Endothelial cell of umbilical vein (primary cell): ENCODE data around the gene PHC2. TPM values are rescaled to one million over a fixed set of nuclear protein-coding genes. Genes with fewer than 3 reads are reported as not detected.

Experiments used
- BruUV-seq: library from RNA; stranded (reverse); fragments of 400-500 nt; replicated peaks from 2 replicates; lab custom pipeline; 2021; lab: Mats Ljungman, UMichigan
- CTCF ChIA-PET: fragments of 300-600, 350-600 bp; sonication (Branson Sonifier 250); formaldehyde crosslinking; loops from one replicate; lab custom pipeline; 2021; ENCODE audit warnings: antibody characterized with exemption, inconsistent platforms; lab: Charles Lee
- POLR2A ChIA-PET: fragments of 300-600, 350-600 bp; sonication (Branson Sonifier 250); formaldehyde crosslinking; loops from one replicate; lab custom pipeline; 2021; ENCODE audit warnings: antibody characterized with exemption, inconsistent platforms; lab: Charles Lee
- DNase-seq: peaks from one replicate; pipeline ENCODE4 v3.0.0-alpha.2; 2011; ENCODE audit warnings: low read depth, low spot score
- FAIRE-seq: peaks from 2 replicates; lab custom pipeline; 2011; peaks lifted over from hg19 to GRCh38; lab: Jason Lieb, UNC
- H2AFZ ChIP-seq: 2 replicates; pipeline ENCODE4 v1.6.0; 2012; ENCODE audit warnings: low read depth, low read length, control low read depth, inconsistent platforms
- H3K27ac ChIP-seq: 2 replicates; pipeline ENCODE4 v1.5.1; 2011; ENCODE audit warnings: low read depth, mild to moderate bottlenecking, control low read depth, low read length, moderate library complexity; ENCODE audit not compliant: insufficient read depth
- H3K27me3 ChIP-seq, 2 experiments: 2 replicates each; pipeline versions ENCODE4 v1.6.0 to v1.6.1; 2011; ENCODE audit warnings: low read length in 2 of 2, mixed read lengths in 1 of 2; ENCODE audit not compliant: control insufficient read depth in 2 of 2, insufficient read depth in 2 of 2
- H3K36me3 ChIP-seq, 2 experiments: 2 replicates in 1 of 2; 3 replicates in 1 of 2; pipeline ENCODE4 v1.5.1; 2011; ENCODE audit warnings: low read length in 2 of 2, mild to moderate bottlenecking in 1 of 2, moderate library complexity in 1 of 2; ENCODE audit not compliant: control insufficient read depth in 2 of 2, insufficient read depth in 2 of 2; ENCODE audit errors: extremely low read depth in 1 of 2
- H3K4me1 ChIP-seq: 3 replicates; pipeline ENCODE4 v1.5.1; 2011; ENCODE audit warnings: mild to moderate bottlenecking, low read length; ENCODE audit not compliant: control insufficient read depth, insufficient read depth; ENCODE audit errors: extremely low read depth
- H3K4me2 ChIP-seq: 2 replicates; pipeline ENCODE4 v1.6.1; 2011; ENCODE audit warnings: low read length, control low read depth, mixed read lengths; ENCODE audit not compliant: insufficient read depth
- H3K4me3 ChIP-seq, 3 experiments: fragments of 200-600 bp in 1 of 3; sonication (generic), shearing (Covaris generic) in 1 of 3; replicated peaks in 1 of 3; 2 replicates each; pipeline ENCODE4 v1.5.1; 2011 to 2016; ENCODE audit warnings: control low read depth in 3 of 3, low read length in 3 of 3, mild to moderate bottlenecking in 2 of 3, inconsistent platforms in 1 of 3, low read depth in 1 of 3, moderate library complexity in 1 of 3; ENCODE audit not compliant: insufficient read depth in 1 of 3
- H3K79me2 ChIP-seq: 2 replicates; pipeline ENCODE4 v1.6.0; 2012; ENCODE audit warnings: low read length, inconsistent platforms; ENCODE audit not compliant: control insufficient read depth, insufficient read depth
- H3K9ac ChIP-seq: replicated peaks from 2 replicates; pipeline ENCODE3; 2011; ENCODE audit warnings: low read length, control low read depth; ENCODE audit not compliant: insufficient read depth; ENCODE audit errors: extremely low read depth
- H3K9me1 ChIP-seq: replicated peaks from 3 replicates; pipeline ENCODE4 v1.6.0; 2011; ENCODE audit warnings: mild to moderate bottlenecking, low read length; ENCODE audit not compliant: control insufficient read depth, insufficient read depth; ENCODE audit errors: extremely low read depth
- H3K9me3 ChIP-seq: replicated peaks from 2 replicates; pipeline ENCODE4 v1.5.1; 2012; ENCODE audit warnings: low read length, inconsistent platforms; ENCODE audit not compliant: control insufficient read depth, insufficient read depth
- H4K20me1 ChIP-seq: replicated peaks from 2 replicates; pipeline ENCODE3; 2011; ENCODE audit warnings: mild to moderate bottlenecking, low read length; ENCODE audit not compliant: control insufficient read depth, insufficient read depth; ENCODE audit errors: extremely low read depth
- CTCF ChIP-seq, 2 donors: IDR thresholded peaks; 1 replicate in 1 of 2; 2 replicates in 1 of 2; pipeline ENCODE4 v1.5.1; 2011; ENCODE audit warnings: low read length in 2 of 2, mild to moderate bottlenecking in 2 of 2, moderate library complexity in 2 of 2, control low read depth in 1 of 2, inconsistent platforms in 1 of 2, low read depth in 1 of 2; ENCODE audit not compliant: insufficient read depth in 1 of 2; ENCODE audit errors: extremely low read depth in 1 of 2
- EZH2 ChIP-seq: IDR thresholded peaks from 2 replicates; pipeline ENCODE4 v1.6.1; 2012; ENCODE audit warnings: borderline replicate concordance, low read depth, mild to moderate bottlenecking, moderate library complexity, low read length, inconsistent platforms; ENCODE audit not compliant: severe bottlenecking
- FOS ChIP-seq: IDR thresholded peaks from 2 replicates; pipeline ENCODE4 v1.6.1; 2011; ENCODE audit warnings: mild to moderate bottlenecking, low read length, moderate library complexity, borderline replicate concordance; ENCODE audit not compliant: insufficient read depth
- GATA2 ChIP-seq: IDR thresholded peaks from 2 replicates; pipeline ENCODE4 v1.7.0; 2011; ENCODE audit warnings: low read depth, mild to moderate bottlenecking, moderate library complexity, mixed read lengths, low read length; ENCODE audit not compliant: insufficient read length, insufficient read depth
- JUN ChIP-seq: IDR thresholded peaks from 2 replicates; pipeline ENCODE4 v1.6.1; 2011; ENCODE audit warnings: borderline replicate concordance, low read depth; ENCODE audit not compliant: insufficient read length, insufficient read depth
- MAX ChIP-seq: IDR thresholded peaks from 2 replicates; pipeline ENCODE4 v1.6.1; 2011; ENCODE audit not compliant: insufficient read depth, insufficient read length
- MYC ChIP-seq: IDR thresholded peaks from one replicate; pipeline ENCODE4 v1.6.1; 2011; ENCODE audit warnings: mild to moderate bottlenecking, low read depth, low read length
- POLR2A ChIP-seq: IDR thresholded peaks from 2 replicates; pipeline ENCODE4 v1.6.1; 2012; ENCODE audit warnings: low read depth, mild to moderate bottlenecking, control low read depth, low read length
- POLR2AphosphoS5 ChIP-seq: IDR thresholded peaks from 2 replicates; pipeline ENCODE4 v1.6.1; 2012; ENCODE audit warnings: low read depth, mild to moderate bottlenecking, control low read depth, low read length, moderate library complexity; ENCODE audit not compliant: insufficient read depth
- dilution Hi-C: fragments of 300-500 bp; cut with MboI; formaldehyde crosslinking; loops from one replicate; pipeline ENCODE4 v1.15.0; 2019; ENCODE audit warnings: low sequenced_read_pairs; ENCODE audit not compliant: extremely low pct_ligation_motif_present
- intact Hi-C: fragments of 100-400 bp; cut with micrococcal nuclease; formaldehyde crosslinking; loops from one replicate; pipeline ENCODE4 v1.10.0; 2022
- polyA plus RNA-seq, 4 experiments: library from polyadenylated mRNA; depleted of rRNA in 3 of 4; stranded (reverse) in 3 of 4; unstranded in 1 of 4; fragments of >200 nt; gene quantifications; 2 replicates each; pipeline versions ENCODE4 v1.2.1 to v1.2.3, GENCODE V29; 2011 to 2012; ENCODE audit warnings: missing spikeins in 1 of 4
- total RNA-seq: library from RNA; stranded (reverse); gene quantifications from 2 replicates; pipeline ENCODE4 v1.2.3, GENCODE V29; 2021

Gene PHC2
- total and polyA plus RNA-seq, 2 donors (not counting 3 experiments of a cell fraction or from before 2014, with no cell fraction given) = 65.6 to 79.0 TPM

- Histone ChIP-seq H3K9me3 (no peaks in the 10 kb centered on the region), H3K4me2 (peak overlapping the region; percentile 94), H3K9me1 (no peaks in the 10 kb centered on the region), H3K9ac (peak overlapping the region; percentile 84), H3K27ac (peak overlapping the region; percentile 94), H3K4me3 (peak overlapping the region; percentile 74 to 95 (median 77)), H2AFZ (no peak overlapping the region), H4K20me1 (peaks cover 2% of the 10 kb centered on the region), H3K27me3 (no peaks in the 10 kb centered on the region), H3K79me2 (peaks cover 60% of the 10 kb centered on the region), H3K36me3 (no peaks in the 10 kb centered on the region), H3K4me1 (peaks cover 49% of the 10 kb centered on the region)
- TF ChIP-seq FOS (no peak), GATA2 (no peak), MAX (no peak), EZH2 (no peak), MYC (no peak), POLR2A (no peak), POLR2AphosphoS5 (no peak), CTCF (IDR thresholded peaks at IDR 0.05; ENCODE audit: extremely low read depth in 1 of 2, insufficient read depth in 1 of 2, low read depth in 1 of 2, low read length in 2 of 2) (no peak), JUN (no peak)
- ChIA-PET POLR2A (interaction anchor here (1.6 kb wide), 1 partner anchor 53 kb away, joined by 3 read pairs; no protein-coding TSS in a partner anchor), CTCF (interaction anchor here (0.8 to 2.2 kb wide), 3 partner anchors 10 to 53 kb away, joined by 3 to 7 read pairs (median 6); no protein-coding TSS in a partner anchor)
- FAIRE-seq (peak; percentile 73), DNase-seq (no peak)
- dilution Hi-C loops (no loop called here), intact Hi-C loops (loop anchor here (1.0 kb wide), 1 partner anchor 82 kb away; no protein-coding TSS in a partner anchor)
- no TSS peak for BruUV-seq
Observed at GRCh38 chr1:33348194-33348593, 82.7 kb downstream of the PHC2 start.
